Measurements from ENCODE around the gene NYNRIN.

Gene NYNRIN

GRCh38 chr14:24416932-24417619 is 18.3 kb downstream of the NYNRIN start:
- no peak for DNase-seq

GRCh38 chr14:24417832-24418491 is 19.2 kb downstream of the NYNRIN start:
- no peak for DNase-seq

- DNase-seq, result no peak
Observed at GRCh38 chr14:24418492-24418873, 19.7 kb downstream of the NYNRIN start.

GRCh38 chr14:24422261-24422660 is 23.5 kb downstream of the NYNRIN start:
- no peak for DNase-seq

GRCh38 chr14:24422694-24423601 is 24.1 kb downstream of the NYNRIN start:
- no peak for DNase-seq

GRCh38 chr14:24425704-24426103 is 26.9 kb downstream of the NYNRIN start:
- no peak for DNase-seq

- no peak for DNase-seq
Observed at GRCh38 chr14:24426150-24426911, 27.5 kb downstream of the NYNRIN start.

GRCh38 chr14:24426912-24427536 is 28.2 kb downstream of the NYNRIN start:
- DNase-seq, result no peak

- DNase-seq, result no peak
Observed at GRCh38 chr14:24427537-24428508, 29.0 kb downstream of the NYNRIN start.

GRCh38 chr14:24428628-24429394 is 30.0 kb downstream of the NYNRIN start:
- no peak for DNase-seq

- peak; percentile 94 for DNase-seq
Observed at GRCh38 chr14:24429395-24430142, 30.8 kb downstream of the NYNRIN start, which contains the start of the genes CBLN3 and KHNYN. CBLN3 (minus strand) TSS chr14:24429668; CDS start chr14:24429054, 614 bp downstream. KHNYN (plus strand) TSS chr14:24429954; CDS start chr14:24430731, 777 bp downstream.

- DNase-seq, result no peak
Observed at GRCh38 chr14:24430143-24430681, 31.4 kb downstream of the NYNRIN start.

GRCh38 chr14:24430682-24431568 is 32.1 kb downstream of the NYNRIN start:
- no peak for DNase-seq

GRCh38 chr14:24431569-24432258 is 32.9 kb downstream of the NYNRIN start:
- DNase-seq, result peak; percentile 91

- no peak for DNase-seq
Observed at GRCh38 chr14:24432259-24433131, 33.7 kb downstream of the NYNRIN start.

- no peak for DNase-seq
Observed at GRCh38 chr14:24434036-24434435, 35.2 kb downstream of the NYNRIN start.

Measured in DMS79 treated with DMSO at 0.1 percent for 48 hours (cell line).